NCI-H446 (cell line): Measurements from ENCODE around the gene TAF10.

Experiments
- DNase-seq, 2 experiments: peaks; one replicate each; lab custom pipeline; 2025; lab: John Stamatoyannopoulos, UW

Gene TAF10

DNA sequence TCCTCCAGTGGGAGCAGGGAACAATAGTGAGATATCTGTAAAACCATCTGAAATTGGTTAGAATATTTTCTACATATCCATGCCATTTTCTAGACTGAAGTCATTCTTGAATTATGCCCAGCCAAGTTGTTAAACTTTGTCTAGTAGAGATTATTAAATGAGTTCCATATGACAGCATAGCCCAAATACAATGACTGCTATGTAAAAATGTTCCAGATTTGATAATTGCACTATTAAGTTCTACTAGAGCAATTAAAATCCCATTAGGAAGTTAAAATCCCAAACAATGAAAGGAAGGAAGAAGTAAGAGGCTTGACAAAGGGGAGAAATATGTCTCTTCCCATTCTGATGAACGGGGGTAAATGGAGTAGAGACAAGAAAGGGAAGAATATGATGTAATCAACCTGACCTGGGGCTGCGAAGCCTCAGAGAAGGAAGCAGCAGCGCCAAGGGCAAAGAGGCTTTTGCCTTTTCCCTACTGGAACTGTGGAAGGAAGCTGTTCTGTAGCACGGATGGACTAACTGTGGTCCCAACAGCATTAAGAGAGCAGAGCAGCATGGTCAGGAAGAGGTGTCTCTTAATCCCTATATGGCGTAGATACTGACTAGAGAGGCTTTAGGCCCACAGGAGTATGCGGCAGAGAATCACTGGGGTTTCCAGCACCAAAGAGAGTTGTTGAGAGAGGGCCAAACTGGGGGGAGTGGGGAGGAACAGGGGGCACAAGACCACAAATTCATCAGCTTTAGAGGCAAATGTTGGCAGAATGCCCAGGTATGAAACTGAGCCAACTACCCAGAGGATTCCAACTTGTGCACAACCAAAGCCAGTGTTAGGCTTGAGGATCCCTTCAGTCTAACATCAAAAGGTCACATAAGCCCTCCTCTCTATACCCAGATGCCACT is 35.3 kb downstream of the TAF10 start:
- DNase-seq, result peak; percentile 87 to 90

DNA sequence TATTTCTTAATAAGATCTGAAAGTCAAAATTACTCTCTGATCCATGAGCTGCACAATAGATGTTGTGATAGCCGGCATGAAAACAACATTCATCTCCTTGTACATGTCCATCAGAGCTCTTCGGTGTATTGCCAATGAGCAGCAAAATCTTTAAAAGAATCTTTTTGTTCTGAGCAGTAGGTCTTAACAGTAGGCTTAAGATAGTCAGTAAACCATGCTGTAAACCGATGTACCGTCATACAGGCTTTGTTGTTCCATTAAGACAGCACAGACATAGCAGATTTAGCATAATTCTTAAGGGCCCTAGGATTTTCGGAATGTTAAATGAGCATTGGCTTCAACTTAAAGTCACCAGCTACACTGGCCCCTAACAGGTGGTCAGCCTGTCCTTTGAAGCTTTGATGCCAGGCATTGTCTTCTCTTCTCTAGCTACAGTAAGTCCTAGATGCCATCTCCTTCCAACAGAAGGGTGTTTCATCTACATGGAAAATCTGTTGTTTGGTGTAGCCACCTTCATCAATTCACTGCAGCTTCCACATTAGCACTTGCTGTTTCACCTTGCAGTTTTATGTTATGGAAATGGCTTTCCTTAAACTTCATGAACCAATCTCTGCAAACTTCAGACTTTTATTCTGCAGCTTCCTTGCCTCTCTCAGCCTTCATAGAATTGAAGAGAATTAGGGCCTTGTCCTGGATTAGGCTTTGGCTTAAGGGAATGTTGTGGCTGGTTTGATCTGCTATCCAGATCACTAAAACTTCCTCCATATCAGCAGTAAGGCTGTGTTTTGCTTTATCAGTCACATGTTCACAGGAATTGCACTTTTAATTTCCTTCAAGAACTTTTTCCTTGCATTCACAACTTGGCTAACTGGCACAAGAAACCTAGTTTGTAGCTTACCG is 37.0 kb downstream of the TAF10 start:
- no peak for DNase-seq

DNA sequence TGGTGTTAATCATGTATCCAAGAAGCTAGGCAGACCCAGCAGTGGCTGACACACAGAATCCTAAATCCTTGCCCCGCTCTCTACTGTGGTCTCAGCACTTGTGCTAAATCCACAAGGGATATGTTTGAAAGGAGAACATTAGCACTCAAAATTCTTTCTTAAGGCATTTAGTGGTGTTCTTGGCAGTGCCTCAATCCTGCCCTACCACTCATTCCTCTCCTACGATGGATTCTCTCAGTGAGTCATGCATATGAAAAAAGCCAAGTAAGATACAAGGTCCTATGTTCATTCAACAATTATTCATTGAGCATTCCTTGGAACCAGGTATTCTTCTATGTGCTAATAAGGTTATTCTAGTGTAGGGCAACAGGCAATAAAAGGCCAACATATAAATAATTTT is 39.8 kb downstream of the TAF10 start:
- no peak for DNase-seq

DNA sequence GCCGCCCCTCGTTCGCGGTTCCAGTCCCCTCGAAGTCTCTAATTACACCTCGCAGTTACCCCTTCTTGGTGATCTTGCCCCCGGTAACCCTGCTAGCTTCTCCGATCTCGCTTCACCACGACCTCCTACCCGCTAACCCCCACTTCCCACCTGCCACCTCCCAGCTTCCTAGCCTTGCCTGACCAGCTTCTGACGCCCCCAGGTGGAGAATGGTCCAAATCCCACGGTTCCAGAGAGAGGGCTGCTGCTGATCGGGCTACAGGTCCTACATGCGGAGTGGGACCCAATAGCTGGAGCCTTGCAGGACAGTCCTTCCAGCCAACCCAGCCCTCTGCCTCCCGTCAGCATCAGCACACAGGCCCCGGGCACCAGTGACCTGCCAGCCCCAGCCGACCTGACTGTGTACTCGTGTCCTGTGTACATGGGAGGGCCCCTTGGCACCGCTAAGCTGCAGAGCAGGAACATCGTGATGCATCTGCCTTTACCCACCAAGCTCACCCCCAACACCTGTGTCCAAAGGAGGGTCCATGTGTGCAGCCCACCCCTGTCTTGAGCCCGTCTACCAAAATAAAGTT is 40.5 kb downstream of the TAF10 start:
- no peak for DNase-seq

DNA sequence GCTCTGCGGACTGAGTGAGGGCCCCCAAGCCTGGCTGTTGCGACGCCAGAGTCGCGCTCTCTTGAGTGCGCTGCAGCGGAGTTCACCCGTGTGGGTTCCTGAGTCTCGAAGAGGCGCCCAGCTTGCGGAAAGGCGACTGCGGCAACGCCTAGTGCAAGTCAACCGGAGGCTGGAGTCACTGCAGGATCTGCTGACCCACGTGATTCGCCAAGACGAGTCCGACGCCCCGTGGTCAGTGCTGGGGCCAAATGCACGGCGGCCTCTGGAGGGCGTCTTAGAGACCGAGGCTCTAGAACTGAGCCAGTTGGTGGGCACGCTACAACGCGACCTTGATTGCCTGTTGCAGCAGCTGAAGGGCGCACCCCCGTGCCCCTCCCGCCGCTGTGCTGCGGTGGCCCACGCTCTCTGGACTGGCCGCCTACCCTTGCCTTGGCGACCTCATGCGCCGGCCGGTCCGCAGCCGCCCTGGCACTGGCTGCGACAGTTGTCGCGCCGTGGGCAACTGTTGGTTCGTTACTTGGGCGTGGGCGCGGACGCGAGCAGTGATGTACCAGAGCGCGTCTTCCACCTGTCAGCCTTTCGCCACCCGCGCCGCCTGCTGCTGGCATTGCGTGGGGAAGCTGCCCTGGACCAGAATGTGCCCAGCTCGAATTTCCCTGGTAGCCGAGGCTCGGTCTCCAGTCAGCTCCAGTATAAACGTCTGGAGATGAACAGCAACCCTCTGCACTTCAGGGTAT is 41.2 kb downstream of the TAF10 start:
- no peak for DNase-seq

DNA sequence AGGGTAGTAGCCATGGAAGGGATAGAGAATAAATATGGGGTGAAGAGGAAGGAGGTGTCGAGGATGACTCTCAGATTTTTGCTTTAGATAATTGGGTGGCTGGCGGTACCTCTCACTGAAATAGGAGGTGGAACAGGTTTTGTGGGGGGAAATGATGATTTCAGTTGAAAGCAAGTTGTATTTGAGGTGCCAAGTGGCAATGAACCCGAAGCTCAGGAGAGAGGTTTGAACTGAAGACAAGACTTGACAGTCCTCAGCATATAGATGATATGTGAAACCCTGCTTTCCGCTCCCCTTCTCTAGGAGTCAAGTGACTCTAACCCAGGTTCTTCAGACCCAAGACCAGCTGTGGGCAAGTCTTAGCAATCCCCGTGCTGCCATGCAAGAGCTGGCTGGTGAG is 42.3 kb downstream of the TAF10 start:
- no peak for DNase-seq

DNA sequence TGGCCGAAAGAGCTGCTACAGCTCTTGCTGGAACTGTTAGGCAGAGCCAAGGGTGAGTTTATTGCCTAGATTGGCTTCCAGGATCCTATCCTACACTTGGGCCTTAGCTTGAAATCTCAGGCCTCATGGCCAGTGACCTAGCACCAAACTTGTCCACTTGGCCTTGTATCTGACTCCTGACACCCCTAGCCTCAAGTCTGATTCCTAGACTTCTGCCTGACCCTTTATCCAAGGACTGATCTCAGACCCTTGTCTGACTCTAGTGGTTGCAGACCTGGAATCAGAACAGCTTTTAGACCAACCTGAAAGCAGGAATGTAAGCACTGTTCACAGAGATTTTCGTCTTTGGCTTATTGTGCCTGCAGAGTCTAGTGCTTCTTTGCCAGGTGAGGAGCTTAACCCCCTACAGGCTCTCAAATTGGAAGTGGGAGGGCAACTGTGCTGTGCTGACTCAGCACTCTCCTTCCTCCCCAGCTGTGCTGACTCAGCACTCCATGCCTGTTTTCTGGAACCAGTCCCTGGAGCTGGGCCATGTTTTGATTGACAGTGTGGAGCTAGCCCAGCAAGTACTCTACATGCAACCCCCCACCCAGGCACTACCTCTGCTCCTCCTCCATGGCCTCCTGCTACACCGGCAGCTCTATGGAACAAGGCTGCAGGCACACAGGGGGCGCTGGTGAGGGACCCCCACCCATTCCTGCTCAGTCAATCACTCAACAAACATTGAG is 43.7 kb downstream of the TAF10 start:
- DNase-seq, result peak; percentile 84 to 89

DNA sequence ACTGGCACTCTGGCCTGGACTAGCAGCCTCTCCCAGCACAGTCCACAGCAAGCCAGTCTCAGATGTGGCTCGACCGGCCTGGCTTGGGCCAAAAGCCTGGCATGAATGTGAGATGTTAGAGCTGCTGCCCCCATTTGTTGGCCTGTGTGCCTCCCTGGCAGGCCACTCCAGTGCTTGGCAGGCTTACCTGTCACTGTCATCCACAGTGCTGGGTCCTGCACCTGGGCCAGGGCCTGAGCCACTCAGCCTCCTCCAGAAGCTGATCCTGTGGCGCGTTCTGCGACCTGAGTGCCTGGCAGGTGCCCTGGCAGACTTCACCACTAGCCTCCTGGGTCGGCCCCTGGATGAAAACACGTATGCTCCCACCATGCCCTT is 44.7 kb downstream of the TAF10 start:
- peak in 1 of 2 experiments; percentile 44 for DNase-seq

DNA sequence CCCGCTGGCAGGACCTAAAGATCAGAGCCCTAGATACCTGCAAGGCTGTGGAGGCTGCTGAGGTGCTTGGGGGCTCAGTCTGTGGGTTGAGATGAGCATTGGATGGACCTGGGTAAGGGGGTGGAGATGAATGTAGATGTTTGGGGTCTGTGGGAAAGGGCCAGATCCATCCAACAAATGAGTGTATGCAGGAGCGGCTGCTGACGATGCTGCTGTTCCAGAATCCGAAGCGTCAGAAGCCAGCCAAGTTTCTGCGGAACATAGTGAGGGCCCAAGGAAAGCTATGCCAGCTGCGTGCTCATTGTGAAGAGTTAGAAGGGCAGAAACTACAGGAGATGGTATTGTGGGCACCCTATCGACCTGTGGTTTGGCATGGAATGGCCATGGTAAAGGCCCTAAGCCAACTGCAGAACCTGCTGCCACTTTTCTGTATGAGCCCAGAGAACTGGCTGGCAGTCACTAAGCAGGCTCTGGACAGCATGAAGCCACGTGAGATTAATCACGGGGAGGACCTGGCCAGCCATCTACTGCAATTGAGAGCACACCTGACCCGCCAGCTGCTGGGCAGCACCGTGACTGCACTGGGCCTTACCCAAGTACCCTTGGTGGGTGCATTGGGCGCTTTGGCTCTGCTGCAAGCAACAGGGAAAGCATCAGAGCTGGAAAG is 45.2 kb downstream of the TAF10 start:
- peak in 1 of 2 experiments; percentile 44 for DNase-seq

DNA sequence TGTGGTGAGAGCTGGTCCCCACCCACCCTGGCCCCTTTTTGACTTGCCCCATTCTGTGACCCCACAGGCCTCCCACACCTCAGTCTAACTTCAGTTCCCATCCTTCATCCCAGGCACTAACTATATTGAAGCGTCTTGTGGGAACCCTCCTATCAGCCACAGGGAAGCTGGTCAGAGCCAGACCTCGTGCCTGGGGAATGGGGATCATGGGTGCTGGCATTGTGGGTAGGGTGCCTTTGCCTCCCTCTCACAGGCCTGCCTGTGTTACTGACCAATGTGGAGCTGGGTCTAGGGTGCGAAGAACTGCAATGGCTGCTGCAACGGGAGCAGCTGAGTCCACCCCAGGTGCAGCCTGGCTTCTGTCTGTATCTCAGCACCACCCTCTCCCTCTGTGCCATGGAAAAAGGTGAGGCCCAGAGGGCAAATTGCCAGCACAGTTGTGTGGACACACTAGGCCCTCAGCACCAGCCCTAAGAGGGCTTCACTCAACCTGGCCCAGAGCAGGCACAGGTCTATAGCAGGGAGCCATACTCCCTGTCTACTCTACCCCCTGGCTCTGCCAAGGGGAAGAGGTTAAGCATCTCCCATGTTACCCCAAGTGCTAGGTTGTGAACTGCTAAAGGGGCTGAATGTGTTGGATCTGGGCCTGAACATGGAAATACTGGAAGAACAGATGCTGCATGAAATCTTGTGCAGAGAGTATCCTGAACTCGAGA is 45.9 kb downstream of the TAF10 start:
- DNase-seq, result no peak

DNA sequence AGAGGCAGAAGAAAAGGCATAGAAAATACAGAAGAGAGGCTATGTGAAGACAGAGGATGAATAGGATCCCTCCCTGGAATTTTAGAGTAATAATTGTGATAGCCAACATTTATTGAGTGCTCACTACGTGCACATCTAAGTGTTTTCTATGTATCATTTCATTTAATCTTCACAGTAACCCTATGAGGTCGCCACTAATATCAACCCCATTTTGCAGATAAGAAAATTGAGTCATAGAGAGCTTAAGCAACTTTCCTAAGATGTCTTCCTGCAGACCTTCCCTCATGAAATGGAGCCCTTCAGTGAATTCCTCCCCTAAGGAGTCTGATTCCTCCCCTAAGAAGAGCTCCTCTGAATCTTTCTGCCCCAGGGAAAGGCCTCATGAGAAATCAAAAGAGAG is 46.7 kb downstream of the TAF10 start:
- no peak for DNase-seq

DNA sequence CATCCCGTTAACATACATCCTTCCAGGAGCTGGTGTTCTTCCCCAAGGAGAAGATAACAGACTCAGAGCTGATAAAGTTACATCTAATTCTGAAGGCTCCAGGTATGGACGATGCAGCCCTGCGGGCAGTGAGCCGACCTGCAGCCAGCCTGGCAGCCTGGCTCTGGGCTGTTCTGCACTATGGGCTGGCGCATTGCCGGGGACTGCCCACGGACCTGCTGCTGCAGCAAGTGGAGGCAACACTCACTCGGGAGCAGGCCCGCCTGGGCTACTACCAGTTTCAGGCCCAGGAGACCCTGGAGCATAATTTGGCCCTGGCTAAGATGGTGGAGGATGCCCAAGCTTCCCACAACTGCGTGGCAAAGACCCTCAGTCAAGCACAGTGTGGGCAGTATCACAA is 48.3 kb downstream of the TAF10 start:
- DNase-seq, result no peak

DNA sequence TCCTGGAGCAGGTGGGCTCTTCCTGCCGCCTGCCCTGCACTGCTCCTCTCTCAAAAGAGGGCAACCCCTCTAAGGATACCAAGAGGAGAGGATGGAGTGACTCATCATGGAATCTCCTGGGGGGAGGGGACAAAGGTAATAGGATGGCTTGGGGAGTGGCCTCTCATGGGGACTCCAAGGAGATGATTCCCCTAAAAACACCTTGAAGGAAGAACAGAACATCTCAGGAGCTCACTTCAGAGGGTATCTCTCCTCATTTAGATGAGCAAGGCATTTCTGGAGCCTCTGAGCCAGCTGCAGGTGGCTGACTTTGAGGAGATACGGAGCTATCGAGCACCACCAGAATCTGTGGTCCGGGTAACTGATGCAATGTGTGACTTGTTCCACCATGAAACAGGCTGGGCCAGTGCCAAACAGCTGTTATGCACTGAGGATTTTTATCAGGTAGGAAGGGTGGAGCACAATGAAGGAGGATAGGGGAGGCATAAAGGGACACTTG is 48.8 kb downstream of the TAF10 start:
- DNase-seq, result no peak

DNA sequence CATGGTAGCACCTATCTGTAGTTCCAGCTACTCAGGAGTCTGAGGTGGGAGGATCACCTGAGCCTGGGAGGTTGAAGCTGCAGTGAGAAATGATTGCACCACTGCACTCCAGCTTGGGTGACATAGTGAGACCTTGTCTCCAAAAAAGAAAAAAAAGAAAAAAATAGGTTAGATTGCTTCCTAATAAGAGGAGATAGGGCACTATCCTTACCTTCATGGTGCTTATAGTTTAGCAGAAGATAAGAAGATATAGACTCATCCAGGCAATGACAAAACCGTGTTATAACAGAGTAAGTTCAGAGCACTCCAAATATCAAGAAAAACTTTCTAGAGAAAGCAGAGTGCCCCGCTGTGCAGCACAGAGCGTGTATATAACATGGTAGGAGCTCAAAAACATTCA is 50.7 kb downstream of the TAF10 start:
- DNase-seq, result no peak
